ENCODE data around the gene TMEM11. TPM values are rescaled to one million over a fixed set of nuclear protein-coding genes. Genes with fewer than 3 reads are reported as not detected.
A peak's percentile ranks its signal among the peaks of the same experiment; 100 is the strongest.

The TMEM11 gene
- polyA plus RNA-seq, 1 donor (not counting 4 experiments of a cell fraction or from before 2014, with no cell fraction given), result 40.1 TPM

DNA sequence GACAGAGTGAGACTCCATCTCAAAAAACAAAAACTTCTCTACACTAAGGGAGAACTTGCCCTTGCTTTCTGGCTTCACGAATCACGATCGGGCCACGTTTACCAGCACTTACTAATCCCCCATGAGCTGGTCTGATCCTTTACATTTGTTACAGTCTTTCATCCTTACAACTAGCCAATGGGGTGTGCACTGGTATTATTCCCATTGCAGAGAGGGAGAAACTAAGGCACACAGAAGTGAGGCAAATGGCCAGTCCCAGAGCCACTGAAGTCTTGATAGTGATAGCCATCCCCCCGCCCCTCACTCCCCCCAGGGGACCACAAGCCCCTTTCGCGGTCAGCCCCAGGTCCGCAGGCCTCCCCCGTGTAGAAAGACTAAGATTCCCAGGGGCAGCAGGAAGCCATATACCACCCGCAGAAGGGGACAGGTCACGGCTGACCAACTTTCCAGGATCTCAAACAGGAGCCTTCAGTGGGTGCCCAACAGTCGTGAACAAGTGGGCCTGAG lies 38.4 kb upstream of the TMEM11 start:
- TF ChIP-seq, protein P1, sequence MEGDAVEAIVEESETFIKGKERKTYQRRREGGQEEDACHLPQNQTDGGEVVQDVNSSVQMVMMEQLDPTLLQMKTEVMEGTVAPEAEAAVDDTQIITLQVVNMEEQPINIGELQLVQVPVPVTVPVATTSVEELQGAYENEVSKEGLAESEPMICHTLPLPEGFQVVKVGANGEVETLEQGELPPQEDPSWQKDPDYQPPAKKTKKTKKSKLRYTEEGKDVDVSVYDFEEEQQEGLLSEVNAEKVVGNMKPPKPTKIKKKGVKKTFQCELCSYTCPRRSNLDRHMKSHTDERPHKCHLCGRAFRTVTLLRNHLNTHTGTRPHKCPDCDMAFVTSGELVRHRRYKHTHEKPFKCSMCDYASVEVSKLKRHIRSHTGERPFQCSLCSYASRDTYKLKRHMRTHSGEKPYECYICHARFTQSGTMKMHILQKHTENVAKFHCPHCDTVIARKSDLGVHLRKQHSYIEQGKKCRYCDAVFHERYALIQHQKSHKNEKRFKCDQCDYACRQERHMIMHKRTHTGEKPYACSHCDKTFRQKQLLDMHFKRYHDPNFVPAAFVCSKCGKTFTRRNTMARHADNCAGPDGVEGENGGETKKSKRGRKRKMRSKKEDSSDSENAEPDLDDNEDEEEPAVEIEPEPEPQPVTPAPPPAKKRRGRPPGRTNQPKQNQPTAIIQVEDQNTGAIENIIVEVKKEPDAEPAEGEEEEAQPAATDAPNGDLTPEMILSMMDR (optimal IDR thresholded peaks at IDR 0.05 in 1 of 3, IDR thresholded peaks at IDR 0.05 in 1 of 3, conservative IDR thresholded peaks at IDR 0.05 in 1 of 3; ENCODE audit: extremely low read depth in 1 of 3, insufficient read depth in 2 of 3, low read length in 3 of 3), result no peak
- TF ChIP-seq EZH2 (IDR thresholded peaks at IDR 0.05; ENCODE audit: low read length), result no peak
- FAIRE-seq (peak; percentile 9), DNase-seq (ENCODE audit: low read depth, low spot score) (no peak)
- Histone ChIP-seq H4K20me1 (ENCODE audit: control insufficient read depth, extremely low read depth, insufficient read depth, low read length) (no peaks in the 10 kb centered on the region), H3K9me3 (ENCODE audit: control insufficient read depth, low read depth, low read length) (no peaks in the 10 kb centered on the region), H3K27me3 (ENCODE audit: control insufficient read depth, extremely low read depth, insufficient read depth, low read length) (no peaks in the 10 kb centered on the region), H2AFZ (ENCODE audit: control insufficient read depth, low read length) (no peak overlapping the region), H3K9ac (ENCODE audit: control insufficient read depth, extremely low read depth, insufficient read depth, low read length) (peak overlapping the region; percentile 67), H3K79me2 (ENCODE audit: control insufficient read depth, insufficient read depth, low read length) (no peaks in the 10 kb centered on the region), H3K4me1 (ENCODE audit: control insufficient read depth, extremely low read depth, insufficient read depth, low read length) (peaks cover 20% of the 10 kb centered on the region), H3K4me3 (ENCODE audit: control insufficient read depth in 2 of 3, extremely low read depth in 1 of 3, insufficient read depth in 2 of 3, low read depth in 1 of 3, low read length in 3 of 3) (peak overlapping the region; percentile 41 to 52 (median 44)), H3K27ac (ENCODE audit: control insufficient read depth, insufficient read depth, low read length) (no peak overlapping the region), H3K9me1 (ENCODE audit: control insufficient read depth, extremely low read depth, insufficient read depth, low read length) (no peaks in the 10 kb centered on the region), H3K36me3 (ENCODE audit: control insufficient read depth in 2 of 2, extremely low read depth in 1 of 2, insufficient read depth in 2 of 2, low read length in 2 of 2) (no peaks in the 10 kb centered on the region), H3K4me2 (ENCODE audit: control insufficient read depth, extremely low read depth, insufficient read depth, low read depth, low read length) (peak overlapping the region; percentile 68)
- dilution Hi-C loops (cut with MboI; ENCODE audit: extremely low pct_ligation_motif_present, low sequenced_read_pairs), result no loop called here

- peaks cover 20% of the 10 kb centered on the region for H3K4me1 ChIP-seq (ENCODE audit: control insufficient read depth, extremely low read depth, insufficient read depth, low read length)
- no peaks in the 10 kb centered on the region for H3K9me3 ChIP-seq (ENCODE audit: control insufficient read depth, low read depth, low read length)
- H3K9ac ChIP-seq (ENCODE audit: control insufficient read depth, extremely low read depth, insufficient read depth, low read length), result no peak overlapping the region
- dilution Hi-C loops (cut with MboI; ENCODE audit: extremely low pct_ligation_motif_present, low sequenced_read_pairs), result no loop called here
- H3K4me2 ChIP-seq (ENCODE audit: control insufficient read depth, extremely low read depth, insufficient read depth, low read depth, low read length), result no peak overlapping the region
- H3K27me3 ChIP-seq (ENCODE audit: control insufficient read depth, extremely low read depth, insufficient read depth, low read length), result no peaks in the 10 kb centered on the region
- TF ChIP-seq EZH2 (IDR thresholded peaks at IDR 0.05; ENCODE audit: low read length), result no peak
- TF ChIP-seq, protein P1 (optimal IDR thresholded peaks at IDR 0.05 in 1 of 3, IDR thresholded peaks at IDR 0.05 in 1 of 3, conservative IDR thresholded peaks at IDR 0.05 in 1 of 3; ENCODE audit: extremely low read depth in 1 of 3, insufficient read depth in 2 of 3, low read length in 3 of 3), result no peak
- H4K20me1 ChIP-seq (ENCODE audit: control insufficient read depth, extremely low read depth, insufficient read depth, low read length), result no peaks in the 10 kb centered on the region
- H2AFZ ChIP-seq (ENCODE audit: control insufficient read depth, low read length), result no peak overlapping the region
- no peaks in the 10 kb centered on the region for H3K9me1 ChIP-seq (ENCODE audit: control insufficient read depth, extremely low read depth, insufficient read depth, low read length)
- DNase-seq (ENCODE audit: low read depth, low spot score) (no peak), FAIRE-seq (no peak)
- H3K4me3 ChIP-seq (ENCODE audit: control insufficient read depth in 2 of 3, extremely low read depth in 1 of 3, insufficient read depth in 2 of 3, low read depth in 1 of 3, low read length in 3 of 3), result no peak overlapping the region
- no peaks in the 10 kb centered on the region for H3K36me3 ChIP-seq (ENCODE audit: control insufficient read depth in 2 of 2, extremely low read depth in 1 of 2, insufficient read depth in 2 of 2, low read length in 2 of 2)
- no peaks in the 10 kb centered on the region for H3K79me2 ChIP-seq (ENCODE audit: control insufficient read depth, insufficient read depth, low read length)
- no peak overlapping the region for H3K27ac ChIP-seq (ENCODE audit: control insufficient read depth, insufficient read depth, low read length)
Observed at GRCh38 chr17:21251337-21252010, 37.5 kb upstream of the TMEM11 start.

Data from keratinocyte (primary cell).